GM18858 (cell line): ENCODE data around the gene VTA1.
"Not testable (repeated sequence)": the region's sequence is repeated elsewhere in the genome, so short reads cannot be mapped to it uniquely, and the experiment has no call there.

Experiments used
- ATAC-seq: cut with Tn5 transposase; IDR thresholded peaks from one replicate; pipeline ENCODE4 v1.9.1; 2021; ENCODE audit not compliant: unreplicated experiment

VTA1 gene

GRCh38 chr6:142223938-142224337, 76.9 kb downstream of the VTA1 start:
- no peak for ATAC-seq

- ATAC-seq: no peak
Measured at GRCh38 chr6:142225115-142225514, 78.1 kb downstream of the VTA1 start.

- no peak for ATAC-seq
Measured at GRCh38 chr6:142225552-142225951, 78.5 kb downstream of the VTA1 start.

- no peak for ATAC-seq
Measured at GRCh38 chr6:142226731-142227130, 79.7 kb downstream of the VTA1 start.

DNA sequence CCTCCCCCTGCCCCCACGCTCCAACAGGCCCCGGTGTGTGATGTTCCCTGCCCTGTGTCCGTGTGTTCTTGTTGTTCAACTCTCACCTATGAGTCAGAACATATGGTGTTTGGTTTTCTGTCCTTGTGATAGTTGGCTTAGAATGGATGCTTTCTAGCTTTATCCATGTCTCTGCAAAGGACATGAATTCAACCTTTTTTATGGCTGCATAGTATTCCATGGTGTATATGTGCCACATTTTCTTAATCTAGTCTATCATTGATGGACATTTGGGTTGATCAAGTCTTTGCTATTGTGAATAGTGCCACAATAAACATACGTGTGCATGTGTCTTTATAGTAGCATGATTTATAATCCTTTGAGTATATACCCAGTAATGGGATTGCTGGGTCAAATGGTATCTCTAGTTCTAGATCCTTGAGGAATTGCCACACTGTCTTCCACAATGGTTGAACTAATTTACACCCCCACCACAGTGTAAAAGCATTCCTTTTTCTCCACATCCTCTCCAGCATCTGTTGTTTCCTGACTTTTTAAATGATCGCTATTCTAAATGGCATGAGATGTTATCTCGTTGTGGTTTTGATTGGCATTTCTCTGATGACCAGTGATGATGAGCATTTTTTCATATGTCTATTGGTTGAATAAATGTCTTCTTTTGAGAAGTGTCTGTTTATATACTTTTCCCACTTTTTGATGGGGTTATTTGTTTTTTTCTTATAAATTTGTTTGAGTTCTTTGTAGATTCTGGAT, 82.6 kb downstream of the VTA1 start:
- not testable (repeated sequence) for ATAC-seq

DNA sequence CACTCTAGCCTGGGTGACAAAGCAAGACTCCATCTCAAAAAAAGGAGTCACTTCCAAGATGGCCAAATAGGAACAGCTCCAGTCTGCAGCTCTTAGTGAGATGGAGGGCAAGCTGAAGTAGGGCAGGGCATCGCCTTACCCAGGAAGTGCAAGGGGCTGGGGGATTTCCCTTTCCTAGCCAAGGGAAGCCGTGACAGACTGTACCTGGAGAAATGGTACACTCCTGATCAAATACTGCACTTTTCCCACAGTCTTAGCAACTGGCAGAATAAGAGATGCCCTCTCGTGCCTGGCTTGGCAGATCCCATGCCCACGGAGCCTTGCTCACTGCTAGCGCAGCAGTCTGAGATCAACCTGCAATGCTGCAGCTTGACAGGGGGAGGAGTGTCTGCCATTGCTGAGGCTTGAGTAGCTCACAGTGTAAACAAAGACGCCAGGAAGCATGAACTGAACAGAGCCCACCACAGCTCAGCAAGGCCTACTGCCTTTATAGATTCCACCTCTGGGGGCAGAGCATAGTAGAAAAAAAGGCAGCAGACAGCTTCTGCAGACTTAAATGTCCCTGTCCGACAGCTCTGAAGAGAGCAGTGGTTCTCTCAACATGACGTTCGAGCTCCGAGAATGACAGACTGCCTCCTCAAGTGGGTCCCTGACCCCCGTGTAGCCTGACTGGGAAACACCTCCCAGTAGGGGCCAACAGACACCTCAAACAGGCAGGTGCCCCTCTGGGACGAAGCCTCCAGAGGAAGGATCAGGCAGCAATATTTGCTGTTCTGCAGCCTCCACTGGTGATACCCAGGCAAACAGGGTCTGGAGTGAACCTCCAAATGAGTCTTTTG, 85.4 kb downstream of the VTA1 start:
- ATAC-seq: not testable (repeated sequence)

GRCh38 chr6:142233945-142234682, 87.1 kb downstream of the VTA1 start:
- ATAC-seq: no peak

- no peak for ATAC-seq
Measured at GRCh38 chr6:142235272-142235671, 88.2 kb downstream of the VTA1 start.

GRCh38 chr6:142235791-142236190, 88.7 kb downstream of the VTA1 start:
- ATAC-seq: no peak

DNA sequence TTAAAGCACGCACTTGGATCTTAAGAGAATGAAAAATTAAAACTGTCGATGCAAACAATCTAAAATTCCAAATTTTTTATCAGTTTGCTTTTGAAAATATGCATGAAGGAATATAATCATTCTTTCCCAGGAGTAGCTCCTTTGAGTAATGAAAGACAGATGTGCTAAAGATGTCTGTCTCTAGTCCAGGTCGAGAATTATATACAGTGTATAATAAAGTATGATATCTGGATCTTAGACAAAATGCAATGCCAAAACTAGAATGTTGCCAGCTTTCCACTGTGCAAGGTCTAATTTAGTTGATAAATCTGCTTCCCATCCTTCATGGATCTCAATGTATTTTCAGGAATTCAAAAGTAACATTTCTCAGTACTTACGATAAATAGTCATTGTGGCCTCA, 89.6 kb downstream of the VTA1 start:
- no peak for ATAC-seq

DNA sequence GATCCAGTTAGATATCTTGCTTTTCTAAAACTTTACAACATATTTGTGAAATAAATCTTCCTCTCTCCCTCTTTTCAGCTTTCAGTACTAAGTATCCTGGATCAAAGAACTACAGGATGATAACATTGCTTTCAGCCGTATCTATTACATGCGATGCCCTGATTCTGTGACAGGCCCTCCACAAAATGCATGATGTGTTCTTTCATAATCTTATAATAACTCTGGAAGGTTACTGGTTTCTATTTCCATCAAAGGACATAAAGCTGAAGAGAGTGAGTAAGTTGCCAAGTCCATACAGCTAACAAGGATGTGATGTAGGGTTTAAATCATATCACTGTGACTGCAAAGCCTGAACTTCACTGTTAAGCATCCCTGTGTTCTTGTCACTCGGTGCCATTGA, 91.8 kb downstream of the VTA1 start:
- no peak for ATAC-seq

DNA sequence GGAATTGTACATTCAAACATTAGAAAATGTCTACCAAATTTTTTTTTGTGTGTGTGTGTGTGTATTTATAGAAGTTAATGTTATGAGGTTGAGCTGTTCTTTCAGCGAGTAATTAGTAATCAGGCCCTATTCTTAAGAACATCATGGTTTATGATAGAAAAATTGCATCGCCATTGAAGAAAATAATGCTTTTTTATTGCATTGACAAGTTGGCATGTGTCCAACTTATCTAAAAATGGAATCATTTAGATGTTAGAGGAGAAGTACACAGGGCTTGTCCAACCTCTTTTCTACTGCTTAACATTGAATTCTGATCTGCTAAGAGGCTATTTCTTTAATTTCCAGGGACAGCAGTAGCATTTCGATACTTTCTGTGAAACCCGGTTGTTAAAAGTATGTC, 93.1 kb downstream of the VTA1 start:
- ATAC-seq: no peak

DNA sequence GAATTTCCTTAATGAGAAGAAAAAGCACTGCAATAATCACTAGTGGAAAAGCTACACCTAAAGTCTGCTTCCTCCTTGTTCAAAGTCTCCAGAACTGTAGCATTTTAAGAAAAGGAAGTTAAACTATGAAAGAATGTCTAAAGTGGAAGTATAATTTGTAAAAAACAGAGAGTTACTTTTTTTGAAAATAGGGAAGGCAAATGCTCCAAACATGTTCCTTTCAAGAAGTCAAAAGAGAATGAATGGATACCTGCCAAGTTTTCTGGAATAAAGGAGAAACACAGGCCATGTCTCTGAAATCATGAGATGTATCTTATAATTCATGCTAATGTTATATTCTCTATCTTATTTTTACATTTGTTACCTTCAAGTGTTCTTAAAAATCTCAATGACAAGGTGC, 94.0 kb downstream of the VTA1 start:
- ATAC-seq: no peak

- no peak for ATAC-seq
Measured at GRCh38 chr6:142242269-142242668, 95.2 kb downstream of the VTA1 start.

GRCh38 chr6:142246960-142247359, 99.9 kb downstream of the VTA1 start:
- ATAC-seq: peak; percentile 96

- no peak for ATAC-seq
Measured at GRCh38 chr6:142249266-142249665, 102.2 kb downstream of the VTA1 start.

- ATAC-seq: no peak
Measured at GRCh38 chr6:142251930-142252445, 104.9 kb downstream of the VTA1 start.

- no peak for ATAC-seq
Measured at GRCh38 chr6:142254513-142254912, 107.5 kb downstream of the VTA1 start.

- no peak for ATAC-seq
Measured at GRCh38 chr6:142255785-142256184, 108.7 kb downstream of the VTA1 start.

DNA sequence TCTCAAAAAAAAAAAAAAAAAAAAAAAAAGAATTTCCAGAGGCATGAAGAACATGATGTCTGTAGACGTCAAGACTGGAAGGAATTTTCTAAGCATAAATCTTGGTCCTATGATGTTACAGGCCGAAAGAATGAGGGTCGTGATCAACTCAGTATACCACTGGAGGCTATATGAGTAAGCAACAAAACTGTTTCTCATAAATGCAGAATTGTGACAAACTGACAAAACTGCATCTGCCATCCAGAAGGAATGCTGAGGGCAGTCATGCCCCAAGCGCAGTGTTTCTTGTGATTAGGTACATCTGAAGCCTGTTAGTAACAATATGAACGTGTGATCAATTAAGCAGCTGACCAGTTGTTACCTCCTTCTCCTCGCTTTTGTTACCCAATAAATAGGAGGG, 111.2 kb downstream of the VTA1 start:
- no peak for ATAC-seq

GRCh38 chr6:142258757-142259156, 111.7 kb downstream of the VTA1 start:
- no peak for ATAC-seq
